DMS114 treated with DMSO at 0.1 percent for 48 hours (cell line): ENCODE data around the gene TSPAN9.

ENCODE experiments used
- DNase-seq: peaks from one replicate; lab custom pipeline; 2025; ENCODE audit not compliant: unreplicated experiment; lab: John Stamatoyannopoulos, UW

The TSPAN9 gene

DNA sequence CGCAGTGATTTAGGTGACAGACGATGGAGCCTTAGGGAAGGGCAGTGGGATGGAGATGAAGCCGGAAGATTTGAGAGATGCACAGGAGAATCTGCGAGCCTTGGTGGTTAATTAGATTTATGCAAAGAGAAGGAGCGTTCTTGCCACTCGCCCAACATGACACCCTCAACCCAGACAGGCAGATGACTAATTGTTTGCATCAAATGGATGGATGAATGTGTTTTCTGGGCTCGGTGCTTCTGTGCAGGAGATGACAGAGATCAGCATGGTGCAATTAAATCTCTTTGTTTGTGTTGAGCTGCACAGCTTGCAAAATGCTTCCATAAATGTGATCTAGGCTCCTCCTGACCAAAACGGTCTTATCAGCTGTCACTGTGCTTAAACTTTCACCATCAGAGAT is 211.5 kb downstream of the TSPAN9 start:
- no peak for DNase-seq

DNA sequence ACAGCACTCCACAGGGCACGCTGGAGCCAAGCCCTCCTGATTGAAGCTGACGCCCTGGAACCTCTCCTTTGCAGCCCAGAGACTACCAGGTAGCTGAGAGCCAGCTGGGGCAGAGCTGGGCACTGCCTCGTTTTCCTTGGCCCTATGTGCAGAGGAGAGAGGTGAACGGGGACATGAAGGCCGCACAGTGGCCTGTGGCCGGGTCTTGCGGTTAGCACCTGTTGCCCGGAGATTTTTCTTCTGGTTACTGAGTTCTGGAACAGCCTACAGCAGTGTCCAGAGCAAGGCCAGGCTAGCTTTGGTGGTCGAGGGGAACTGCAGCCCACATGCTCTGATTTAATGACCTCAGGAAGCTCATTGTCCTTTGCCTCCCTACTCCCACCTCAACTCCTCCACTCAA is 212.5 kb downstream of the TSPAN9 start:
- DNase-seq: no peak

DNA sequence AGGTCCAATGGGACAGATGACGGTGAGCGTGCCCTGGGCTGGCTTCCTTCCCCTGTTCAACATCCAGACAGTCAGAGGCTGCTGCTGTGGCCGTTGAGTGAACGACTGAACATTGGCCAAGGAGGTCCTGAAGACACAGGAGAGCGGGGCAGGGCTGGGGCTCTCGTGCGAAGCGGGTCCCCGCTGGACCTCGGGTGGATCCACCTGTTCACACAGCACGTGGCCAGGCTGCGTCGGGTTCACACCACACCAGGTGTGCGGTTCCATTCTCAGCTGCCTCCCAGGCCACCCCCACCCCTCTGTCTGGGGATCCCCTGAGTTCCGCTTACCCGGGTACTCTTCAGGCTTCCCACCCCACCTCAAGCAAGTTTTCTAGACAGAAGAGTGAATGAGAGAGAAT is 214.8 kb downstream of the TSPAN9 start:
- DNase-seq: no peak

DNA sequence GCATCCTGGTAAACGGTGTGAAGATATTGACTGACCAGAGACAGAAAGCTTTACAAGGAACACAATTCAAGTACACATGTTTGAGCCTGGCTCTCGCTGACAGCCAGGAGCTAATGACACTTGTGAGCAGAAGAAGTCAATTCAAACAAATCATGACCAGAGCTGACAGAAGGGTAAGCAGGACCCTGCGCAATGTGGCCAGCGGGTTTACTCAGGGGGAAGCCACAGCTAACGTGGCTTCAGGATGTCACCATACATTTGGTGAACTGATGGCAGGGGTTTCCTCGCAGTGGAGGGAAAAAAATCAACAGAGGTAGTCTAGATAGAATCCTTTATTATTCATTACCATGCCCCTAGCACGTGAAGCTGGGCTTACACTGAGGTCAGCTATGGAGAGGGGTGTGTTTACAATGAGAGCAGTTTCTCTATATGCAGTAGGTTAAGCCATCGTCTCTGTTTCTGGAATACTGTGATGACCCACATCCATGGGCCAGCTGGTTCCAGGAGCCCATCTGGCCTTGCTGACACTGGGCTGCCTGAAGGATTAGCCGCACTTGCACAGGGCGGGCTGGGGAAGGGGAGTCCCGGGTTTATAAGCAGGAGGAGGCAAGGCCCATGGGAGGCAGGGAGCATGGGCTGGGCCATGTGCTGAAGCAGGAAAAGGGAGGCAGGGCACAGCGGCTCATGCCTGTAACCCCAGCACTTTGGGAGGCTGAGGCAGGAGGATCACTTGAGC is 215.7 kb downstream of the TSPAN9 start:
- DNase-seq: no peak

DNA sequence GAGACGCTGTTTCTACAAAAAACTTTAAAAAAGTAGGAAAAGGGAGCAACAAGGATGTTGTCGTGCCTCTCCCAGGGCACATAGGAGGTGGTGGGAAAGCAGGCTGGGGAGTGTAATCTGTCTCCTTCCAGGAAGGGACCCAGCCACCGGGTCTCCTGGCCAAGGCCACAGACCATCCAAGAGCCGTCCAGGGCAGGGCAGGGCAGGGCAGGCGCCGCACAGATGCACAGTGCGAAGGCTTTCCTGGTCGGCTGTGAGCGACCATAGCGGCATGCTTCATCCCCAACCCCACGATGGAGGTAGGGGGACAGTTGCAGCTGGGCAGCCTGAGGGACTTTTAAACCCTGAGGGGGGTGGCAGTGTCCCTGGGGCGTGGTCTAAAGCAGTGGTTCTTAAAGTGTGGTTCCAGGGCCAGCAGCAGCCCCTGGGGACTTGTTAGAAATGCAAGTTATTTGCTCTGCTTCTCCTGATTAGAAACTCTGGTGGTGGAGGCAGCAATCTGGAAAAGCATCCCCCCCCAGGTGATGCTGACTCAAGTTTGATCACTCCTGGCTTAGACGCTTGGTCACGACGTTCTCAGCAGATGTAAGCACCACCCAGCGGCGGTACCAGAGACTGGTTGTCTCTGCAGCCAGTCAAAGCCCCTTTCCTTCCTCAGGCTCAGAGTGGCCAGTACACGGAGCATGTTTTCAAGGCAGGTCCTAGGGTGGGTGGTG is 216.4 kb downstream of the TSPAN9 start:
- DNase-seq: no peak

DNA sequence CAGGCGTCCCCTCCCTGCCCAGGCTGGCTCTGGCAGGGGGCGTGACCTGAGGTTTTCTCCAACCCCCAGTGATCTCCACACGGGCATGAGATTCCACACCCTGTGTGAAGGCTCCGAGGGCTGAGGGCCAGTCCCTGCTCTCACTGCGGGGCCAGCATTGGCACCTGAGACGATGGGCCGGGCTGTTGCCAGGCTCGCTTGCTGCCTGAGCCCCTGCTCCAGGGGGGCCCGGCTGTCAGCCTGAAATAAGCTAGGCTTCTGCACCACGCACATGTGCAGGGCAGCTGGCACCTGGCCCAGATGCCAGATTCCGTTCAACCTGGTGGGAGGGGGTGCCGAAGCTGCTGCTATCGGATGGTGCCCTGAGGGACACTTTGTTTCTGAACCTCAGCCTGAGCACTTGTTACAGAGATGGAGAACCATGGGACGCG is 217.3 kb downstream of the TSPAN9 start:
- DNase-seq: no peak

DNA sequence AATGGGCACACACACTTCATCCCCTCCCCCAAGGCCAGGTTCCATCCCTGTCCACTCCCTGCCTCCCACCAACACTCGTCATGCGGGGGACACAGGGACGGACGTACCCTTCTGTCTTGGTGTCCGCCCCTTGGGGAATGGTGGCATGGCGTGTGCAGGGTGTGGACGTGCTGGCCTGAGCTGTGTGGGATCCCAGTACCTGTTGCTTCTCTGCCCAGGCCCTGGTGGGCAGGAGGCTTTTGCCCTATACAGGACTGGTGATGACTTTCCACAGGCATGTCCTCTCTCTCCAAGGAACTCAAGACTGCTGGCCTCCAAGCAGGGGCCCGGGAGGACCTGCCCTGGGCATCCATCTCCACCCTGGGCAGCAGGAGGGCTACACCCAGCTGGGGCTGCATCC is 218.0 kb downstream of the TSPAN9 start:
- DNase-seq: no peak

DNA sequence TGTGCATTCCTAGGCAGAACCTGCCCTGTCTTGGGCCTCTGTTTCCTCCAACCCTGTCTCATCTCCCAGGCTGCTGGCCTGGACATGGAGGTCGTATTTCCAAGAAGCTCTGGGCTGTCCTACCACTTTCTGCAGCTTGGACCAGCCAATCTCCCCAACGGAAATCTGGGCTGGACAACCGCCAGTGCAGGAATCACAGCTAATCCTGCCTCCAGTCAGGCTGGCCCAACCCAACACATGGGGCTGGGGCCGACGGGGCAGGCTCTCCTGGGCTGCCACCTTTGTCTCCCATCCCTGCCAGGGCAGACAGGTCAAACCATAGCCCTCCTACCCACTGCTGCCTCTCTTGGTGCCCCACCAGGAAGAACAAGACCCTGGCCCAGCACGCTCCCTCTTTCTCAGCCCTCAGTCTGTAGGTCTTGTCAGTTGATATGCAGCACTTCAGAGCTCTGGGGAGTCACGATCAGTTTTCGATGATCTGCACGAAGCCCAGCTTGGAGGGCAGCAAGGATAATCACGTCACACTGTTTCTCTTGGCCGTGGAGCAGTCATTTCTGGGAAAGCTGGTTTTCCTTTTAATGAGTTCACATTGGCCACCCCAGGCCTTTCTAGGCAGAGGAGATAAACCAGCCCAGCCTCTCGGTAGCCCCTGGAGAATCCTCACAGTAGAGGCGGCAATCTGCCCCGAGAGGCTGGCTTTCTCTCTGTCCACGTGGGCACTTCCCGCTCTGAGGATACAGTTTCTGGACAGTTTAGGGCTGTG is 218.6 kb downstream of the TSPAN9 start:
- no peak for DNase-seq

DNA sequence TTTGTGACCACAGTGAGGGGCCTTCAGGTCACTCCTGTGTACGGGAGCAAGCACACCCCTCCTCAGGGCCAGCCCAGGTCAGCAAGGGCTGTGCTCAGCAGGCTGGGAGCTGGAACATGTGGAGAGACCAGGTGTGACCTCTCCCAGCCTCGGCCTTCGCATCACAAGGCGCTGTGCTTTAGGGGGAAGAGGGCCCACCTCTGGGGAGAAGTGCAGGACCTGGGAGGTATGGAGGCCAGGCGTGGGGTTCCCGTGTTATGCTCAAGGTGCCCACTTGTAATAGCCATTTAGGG is 219.2 kb downstream of the TSPAN9 start:
- DNase-seq: no peak

DNA sequence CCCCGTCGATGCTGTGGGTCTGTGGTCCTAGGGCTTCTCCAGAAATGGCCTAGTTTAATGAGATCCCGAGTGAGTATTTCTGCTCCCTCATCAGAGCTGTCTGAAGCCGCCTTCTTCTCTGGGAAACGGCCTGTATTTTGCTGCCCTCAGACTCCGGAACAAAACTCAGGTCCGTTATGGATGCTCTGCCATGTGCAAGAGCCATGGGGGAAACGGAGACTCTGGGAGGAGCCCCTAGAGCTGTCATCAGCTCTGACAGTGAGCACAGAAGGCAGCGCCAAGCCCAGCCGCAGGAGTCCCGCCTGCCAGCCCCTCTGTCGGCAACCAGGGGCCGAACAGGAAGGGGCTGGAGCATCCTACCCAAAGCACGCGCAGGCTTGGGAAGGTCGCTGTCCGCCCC is 221.4 kb downstream of the TSPAN9 start:
- no peak for DNase-seq

DNA sequence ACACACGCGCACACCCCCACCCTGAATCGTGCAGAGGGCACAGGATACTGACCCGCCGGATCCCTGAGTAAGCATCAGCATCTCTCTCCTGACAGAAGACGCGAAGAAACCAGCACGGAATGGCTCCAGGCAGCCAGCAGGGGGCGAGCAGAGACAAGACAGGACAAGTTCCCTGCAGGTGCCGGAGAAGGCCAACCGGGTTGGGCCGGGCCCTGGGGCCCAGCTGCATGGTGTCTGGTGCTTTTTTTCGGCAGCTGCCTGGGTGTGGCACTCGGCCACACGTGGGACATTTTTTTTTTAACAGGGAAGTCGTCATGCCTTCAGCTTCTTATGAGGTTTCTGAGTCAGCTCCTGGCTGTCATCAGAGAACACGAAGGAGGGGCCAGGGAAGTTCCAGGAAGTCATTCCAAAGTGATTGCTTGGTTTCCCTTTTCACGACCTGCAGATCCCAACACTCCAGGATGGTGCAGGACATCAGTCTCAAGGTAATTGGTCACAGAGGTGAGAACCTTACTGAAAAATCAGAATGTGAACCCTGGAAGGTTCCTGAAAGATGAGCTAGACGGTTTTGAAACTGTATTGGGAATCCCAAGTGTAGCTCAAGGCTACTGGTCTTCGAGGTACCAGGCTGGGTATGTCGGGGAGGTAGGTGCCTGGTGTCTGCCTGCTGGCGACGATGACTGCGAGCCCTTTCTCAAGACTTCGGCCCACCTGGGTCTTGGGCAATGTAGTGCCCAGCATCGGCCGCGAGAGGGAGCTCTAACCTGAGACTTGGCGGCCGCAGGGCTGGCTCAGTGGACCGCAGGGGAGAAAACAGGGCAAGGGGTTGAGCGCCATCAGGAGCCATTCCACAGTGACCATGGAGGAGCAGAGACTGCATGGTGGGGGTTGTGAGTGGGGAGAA is 223.0 kb downstream of the TSPAN9 start:
- DNase-seq: peak; percentile 83

DNA sequence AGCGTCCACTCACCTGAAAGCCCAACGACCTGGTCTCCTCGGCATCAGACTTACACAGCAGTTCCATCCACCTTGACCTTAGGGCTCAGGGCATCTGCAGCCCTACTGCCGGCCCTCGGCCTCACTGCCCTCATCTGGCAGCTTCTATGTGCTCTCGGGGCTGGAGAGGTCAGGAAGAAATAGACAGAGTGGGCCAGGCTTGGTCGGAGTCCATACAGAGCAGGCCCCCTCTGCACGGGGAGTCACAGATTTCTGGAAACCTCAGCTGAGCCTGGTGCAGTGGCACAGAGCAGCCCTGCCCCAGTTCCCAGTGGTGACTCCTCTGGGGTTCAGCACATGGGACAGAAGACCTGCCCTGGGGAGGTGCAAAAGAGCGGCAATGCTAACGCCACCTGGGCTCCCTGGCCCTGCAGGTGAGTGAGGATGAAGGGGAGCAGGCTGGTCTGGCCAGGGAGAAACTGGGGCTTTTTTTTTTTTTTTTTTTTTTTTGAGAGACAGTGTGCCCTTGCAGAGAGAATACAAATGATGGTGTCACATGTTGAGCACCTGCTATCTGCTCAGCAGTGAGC is 223.7 kb downstream of the TSPAN9 start:
- no peak for DNase-seq

DNA sequence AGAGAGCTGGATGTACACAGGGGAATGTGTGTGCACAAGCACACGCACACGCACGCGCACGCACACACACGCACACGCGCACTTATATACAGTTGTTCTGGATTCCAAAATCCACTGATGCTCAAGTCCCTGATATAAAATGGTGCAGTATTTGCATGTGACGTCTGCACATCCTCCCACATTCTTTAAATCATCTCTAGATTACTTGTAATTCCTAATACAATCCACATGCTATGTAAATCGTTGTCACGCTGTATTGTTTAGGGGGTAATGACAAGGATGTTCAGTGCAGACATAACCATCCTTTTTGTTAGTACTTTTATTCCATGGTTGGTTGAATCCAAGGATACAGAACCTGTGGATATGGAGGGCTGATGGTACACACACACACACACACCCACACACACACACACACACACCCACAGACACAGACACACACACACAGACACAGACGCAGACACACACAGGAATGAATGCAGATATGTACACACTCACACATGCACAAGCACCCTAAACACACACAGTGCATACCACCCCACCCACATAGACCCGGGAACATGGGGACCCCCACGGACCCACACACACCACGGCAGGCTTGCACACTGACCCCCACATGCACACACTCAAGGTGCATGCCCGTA is 225.3 kb downstream of the TSPAN9 start:
- no peak for DNase-seq

DNA sequence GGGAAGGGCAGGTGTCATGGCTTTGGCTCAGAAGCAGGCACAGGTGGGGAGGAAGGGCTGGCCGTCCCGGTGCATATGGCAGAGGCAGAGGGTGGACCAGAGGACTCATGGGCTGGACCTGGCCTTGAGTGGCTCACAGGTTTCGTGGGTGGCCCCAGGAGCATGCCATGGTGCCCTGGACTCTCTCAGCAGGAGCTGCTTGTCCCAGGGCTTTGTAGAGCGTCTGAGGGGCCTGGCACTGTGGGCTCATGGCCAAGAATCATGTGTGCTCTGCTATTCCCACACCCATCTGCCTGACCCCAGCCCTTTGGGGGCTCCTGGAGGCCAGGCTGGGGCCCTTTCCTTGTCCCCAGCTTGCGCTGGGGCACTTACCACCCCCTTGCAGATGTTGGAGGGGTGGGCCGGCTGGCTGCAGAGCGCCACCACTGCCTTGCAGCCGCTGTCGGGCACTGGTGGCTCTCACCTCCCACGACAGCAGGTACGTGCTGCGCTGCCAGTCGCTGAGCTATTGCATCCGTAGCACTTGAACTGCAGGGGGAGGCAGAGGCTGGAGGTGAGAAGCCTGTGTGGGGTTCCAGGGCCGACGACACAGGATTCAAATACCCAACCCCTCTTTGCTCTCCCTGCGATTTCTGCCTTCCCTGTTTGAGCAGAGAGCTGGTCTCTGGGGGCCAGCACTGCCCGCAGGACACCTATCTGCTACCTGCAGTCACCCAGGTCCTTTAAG is 226.4 kb downstream of the TSPAN9 start:
- DNase-seq: no peak

DNA sequence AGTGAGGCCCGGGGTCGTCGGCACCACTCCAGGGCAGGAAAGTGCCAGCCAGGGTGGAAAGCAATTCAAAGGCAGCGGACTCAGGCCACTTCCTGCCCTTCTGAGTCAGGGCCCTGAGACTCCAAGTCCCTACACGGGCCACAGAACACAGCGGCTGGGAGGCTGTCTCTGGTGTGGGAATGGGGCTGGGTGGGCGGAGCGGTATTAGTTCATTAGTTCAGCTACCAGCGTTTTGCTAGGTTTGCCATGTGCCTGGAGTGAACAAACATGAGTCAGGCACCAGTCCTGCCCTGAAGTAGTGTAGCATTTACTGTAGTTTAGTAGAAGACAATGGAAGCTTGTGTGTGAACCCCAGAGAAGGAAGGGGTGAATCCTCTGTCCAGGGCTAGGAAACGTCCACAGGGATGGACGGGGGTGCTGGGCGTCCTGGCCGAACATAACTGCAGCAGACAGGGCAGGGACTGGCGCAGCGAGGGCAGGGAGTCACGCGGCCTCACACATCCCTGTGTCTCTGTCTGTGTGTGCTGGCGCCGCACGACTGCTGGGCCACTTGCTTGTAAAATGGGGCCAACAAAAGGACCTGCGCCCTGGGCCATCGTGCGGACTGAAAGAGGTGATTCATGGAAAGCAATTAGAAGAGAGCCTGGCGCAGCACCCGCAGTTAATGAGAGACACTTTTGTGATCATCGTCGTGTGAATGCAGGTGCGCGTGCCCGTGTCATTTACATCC is 227.4 kb downstream of the TSPAN9 start:
- no peak for DNase-seq

DNA sequence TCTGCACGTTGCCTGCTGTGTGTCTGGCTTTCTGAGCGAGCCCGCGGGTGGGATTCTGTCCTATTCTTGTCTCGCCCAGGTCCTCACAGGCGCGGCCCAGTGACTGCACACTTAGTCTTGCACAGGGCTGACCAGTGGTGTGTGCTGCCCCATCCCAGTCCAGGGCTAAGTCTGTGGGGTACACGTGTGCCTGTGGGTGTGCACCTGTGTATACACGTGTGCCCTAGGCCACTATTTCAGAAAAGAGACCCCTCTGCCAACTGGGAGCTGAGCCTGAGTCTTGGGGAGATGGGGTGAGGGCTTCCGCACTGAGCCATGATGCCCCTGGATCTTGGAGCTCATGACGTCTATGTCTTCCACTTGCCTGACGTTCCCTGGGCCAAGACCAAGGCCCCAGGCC is 228.3 kb downstream of the TSPAN9 start:
- DNase-seq: no peak

DNA sequence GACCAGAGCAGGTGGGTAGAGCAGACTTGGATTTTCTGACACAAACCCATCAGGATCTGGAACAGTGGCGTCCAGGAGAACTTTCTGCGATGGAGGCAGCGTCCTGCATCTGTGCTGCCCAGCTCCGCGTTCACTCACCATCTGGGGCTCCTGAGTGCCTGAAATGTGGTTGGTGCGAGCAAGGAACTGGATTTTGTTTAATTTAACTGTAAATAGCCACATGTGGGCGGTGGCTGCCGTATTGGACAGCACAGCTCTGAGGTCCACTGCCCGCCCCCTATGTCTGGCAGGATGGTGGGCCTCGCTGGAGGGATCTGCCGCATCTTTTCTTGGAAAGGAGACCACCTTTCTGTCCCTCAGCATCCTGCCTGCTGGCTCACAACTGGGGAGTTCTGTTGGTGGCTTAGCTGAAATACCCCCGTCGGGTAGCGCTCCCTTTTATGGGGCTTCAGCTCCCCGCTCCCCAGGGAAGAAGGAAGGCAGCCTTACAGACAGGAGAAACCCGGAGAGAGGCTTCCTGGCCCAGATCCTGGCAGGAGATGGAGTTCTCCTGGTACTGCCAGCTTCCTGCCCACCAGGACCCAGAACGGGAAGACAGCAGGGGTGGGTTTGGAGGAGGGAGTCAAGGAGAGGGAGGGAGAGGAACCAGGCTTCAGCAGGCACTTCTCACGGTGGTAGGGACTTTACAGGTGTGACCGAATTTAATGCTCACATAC is 228.9 kb downstream of the TSPAN9 start:
- DNase-seq: no peak

DNA sequence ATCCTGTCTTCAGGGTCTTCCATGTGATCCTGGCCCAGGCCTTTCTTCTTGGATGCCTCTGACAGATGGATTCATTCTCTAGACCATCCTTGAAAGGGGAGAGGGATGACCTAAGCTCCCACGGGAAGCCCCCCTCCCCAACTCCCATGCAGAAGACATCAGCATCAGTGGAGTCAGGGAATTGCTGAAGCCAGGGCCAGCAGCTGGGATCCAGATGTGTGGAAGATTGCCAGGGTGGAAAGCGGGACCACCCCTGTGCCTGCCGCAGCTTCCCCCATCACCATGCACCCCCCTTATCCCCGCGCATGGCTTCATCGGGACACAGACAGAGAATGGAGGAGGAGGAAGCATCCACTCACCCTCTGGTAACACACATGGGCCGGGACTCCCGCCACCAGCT is 230.2 kb downstream of the TSPAN9 start:
- no peak for DNase-seq
